Fibroblast of pulmonary artery (primary cell): ENCODE data around the gene SLC2A2.

Experiments
- DNase-seq: peaks from one replicate; pipeline ENCODE4 v3.0.0-alpha.2; 2010; ENCODE audit warnings: low read depth
- H3K4me3 ChIP-seq: replicated peaks from 2 replicates; pipeline ENCODE4 v1.5.1; 2011; ENCODE audit warnings: low read depth, mild to moderate bottlenecking, control low read depth, low read length, moderate library complexity
- CTCF ChIP-seq: IDR thresholded peaks from 2 replicates; pipeline ENCODE4 v1.5.1; 2011; ENCODE audit warnings: mild to moderate bottlenecking, control low read depth, low read length, inconsistent platforms; ENCODE audit errors: missing control alignments

SLC2A2 gene

GRCh38 chr3:171026597-171027293, at the start of gene SLC2A2:
Gene SLC2A2 (minus strand): TSS chr3:171026720. CDS start chr3:171026670, 50 bp downstream.
- DNase-seq, result no peak
- TF ChIP-seq CTCF, result no peak
- no peak within 1 kb of the TSS for H3K4me3 ChIP-seq

- no peak overlapping the region for H3K4me3 ChIP-seq
- TF ChIP-seq CTCF, result no peak
- no peak for DNase-seq
Measured at GRCh38 chr3:171072432-171072831, 45.9 kb upstream of the SLC2A2 start.

- no peak for TF ChIP-seq CTCF
- no peak overlapping the region for H3K4me3 ChIP-seq
- no peak for DNase-seq
Measured at GRCh38 chr3:171068658-171069057, 42.1 kb upstream of the SLC2A2 start.

GRCh38 chr3:171066206-171066605, 39.7 kb upstream of the SLC2A2 start:
- no peak for TF ChIP-seq CTCF
- no peak for DNase-seq
- H3K4me3 ChIP-seq, result no peak overlapping the region

- no peak overlapping the region for H3K4me3 ChIP-seq
- TF ChIP-seq CTCF, result no peak
- DNase-seq, result no peak
Measured at GRCh38 chr3:171065732-171066131, 39.2 kb upstream of the SLC2A2 start.

- no peak for DNase-seq
- no peak overlapping the region for H3K4me3 ChIP-seq
- no peak for TF ChIP-seq CTCF
Measured at GRCh38 chr3:171064461-171064860, 37.9 kb upstream of the SLC2A2 start.

- H3K4me3 ChIP-seq, result no peak overlapping the region
- no peak for DNase-seq
- TF ChIP-seq CTCF, result no peak
Measured at GRCh38 chr3:171061749-171062148, 35.2 kb upstream of the SLC2A2 start.
